Measurements from ENCODE around the gene ENTPD1. TPM values are rescaled to one million over a fixed set of nuclear protein-coding genes. Genes with fewer than 3 reads are reported as not detected.

ENTPD1 gene
- total and polyA plus RNA-seq, 9 of the 15 experiments (the other 6 are each of a cell fraction or from before 2014, with no cell fraction given): 0.07 to 1.5 (median 0.37) TPM

DNA sequence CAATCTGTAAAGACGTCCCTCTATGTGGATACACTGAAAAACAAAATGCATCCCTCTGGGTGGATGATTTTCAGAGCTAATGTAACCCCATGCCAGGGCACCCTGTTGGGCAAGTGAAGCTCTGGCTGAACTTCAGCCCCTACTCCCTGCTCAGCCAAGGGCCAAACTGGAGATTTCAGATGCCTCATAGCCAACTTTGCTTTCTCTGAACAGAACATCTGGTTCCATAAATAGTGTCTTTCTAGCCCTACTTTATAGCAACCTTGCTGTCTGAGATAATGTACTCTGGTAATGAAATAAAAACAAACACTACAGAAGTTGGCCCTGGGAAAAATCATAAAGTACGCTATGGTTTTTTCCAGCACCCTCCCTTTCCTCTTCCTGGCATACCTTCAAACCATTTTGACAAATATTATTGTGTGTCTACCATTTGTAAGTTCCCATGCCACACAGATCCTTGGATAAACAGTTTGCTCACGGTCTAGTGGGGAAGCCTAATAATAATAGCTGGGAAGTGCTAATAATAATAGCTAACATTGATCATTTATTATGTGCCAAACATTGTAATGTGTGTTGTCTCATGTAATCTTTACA lies 3.4 kb downstream of the ENTPD1 start:
- DNase-seq (ENCODE audit: extremely low read depth in 1 of 4, low spot score in 3 of 4): no peak
- ATAC-seq: no peak
- BruUV-seq (replicated peaks): no TSS peak
- H3K4me1 ChIP-seq (replicated peaks in 1 of 2; ENCODE audit: control insufficient read depth in 2 of 2, insufficient read depth in 2 of 2, low read length in 2 of 2): peaks cover 0 to 8% of the 10 kb centered on the region in 2 experiments; a peak in 3 of 5 replicates
- H3K9me3 ChIP-seq (replicated peaks; ENCODE audit: control insufficient read depth, insufficient read depth, low read depth, low read length): no peaks in the 10 kb centered on the region
- intact Hi-C loops (cut with micrococcal nuclease) (no loop called here), in situ Hi-C loops (cut with MboI) (no loop called here)
- no peaks in the 10 kb centered on the region for H3K9me1 ChIP-seq (ENCODE audit: control insufficient read depth, insufficient read depth, low read length)
- no peak overlapping the region for H3K4me3 ChIP-seq
- ChIA-PET CTCF (ENCODE audit: low intra/inter-chr PET ratio) (no interaction called here), POLR2A (interaction anchor here (1.5 kb wide), 1 partner anchor 9 kb away, joined by 3 read pairs; no protein-coding TSS in a partner anchor)
- WGBS (ENCODE audit: insufficient coverage, low coverage, missing lambda C conversion rate): 44% methylated on average over 3 of the region's 3 CpGs
- H3K4me2 ChIP-seq (ENCODE audit: insufficient read depth, low read length): no peak overlapping the region
- H2AFZ ChIP-seq (ENCODE audit: low read depth, low read length): peak overlapping the region; percentile 93; the same call in 1 of the 2 replicates
- FAIRE-seq: no peak
- no peaks in the 10 kb centered on the region for H3K36me3 ChIP-seq (ENCODE audit: control insufficient read depth, insufficient read depth, low read length)
- H3K9ac ChIP-seq (ENCODE audit: insufficient read depth in 1 of 2, low read depth in 2 of 2, low read length in 2 of 2): no peak overlapping the region
- H3K27me3 ChIP-seq (ENCODE audit: control insufficient read depth in 2 of 2, insufficient read depth in 2 of 2, low read length in 2 of 2): no peaks in the 10 kb centered on the region
- no peaks in the 10 kb centered on the region for H3K79me2 ChIP-seq (ENCODE audit: control insufficient read depth, insufficient read depth, low read length)
- H4K20me1 ChIP-seq (replicated peaks; ENCODE audit: control insufficient read depth, insufficient read depth, low read length): no peaks in the 10 kb centered on the region
- H3K27ac ChIP-seq (ENCODE audit: extremely low read depth, low read depth, low read length): no peak overlapping the region
- TF ChIP-seq, protein P1, sequence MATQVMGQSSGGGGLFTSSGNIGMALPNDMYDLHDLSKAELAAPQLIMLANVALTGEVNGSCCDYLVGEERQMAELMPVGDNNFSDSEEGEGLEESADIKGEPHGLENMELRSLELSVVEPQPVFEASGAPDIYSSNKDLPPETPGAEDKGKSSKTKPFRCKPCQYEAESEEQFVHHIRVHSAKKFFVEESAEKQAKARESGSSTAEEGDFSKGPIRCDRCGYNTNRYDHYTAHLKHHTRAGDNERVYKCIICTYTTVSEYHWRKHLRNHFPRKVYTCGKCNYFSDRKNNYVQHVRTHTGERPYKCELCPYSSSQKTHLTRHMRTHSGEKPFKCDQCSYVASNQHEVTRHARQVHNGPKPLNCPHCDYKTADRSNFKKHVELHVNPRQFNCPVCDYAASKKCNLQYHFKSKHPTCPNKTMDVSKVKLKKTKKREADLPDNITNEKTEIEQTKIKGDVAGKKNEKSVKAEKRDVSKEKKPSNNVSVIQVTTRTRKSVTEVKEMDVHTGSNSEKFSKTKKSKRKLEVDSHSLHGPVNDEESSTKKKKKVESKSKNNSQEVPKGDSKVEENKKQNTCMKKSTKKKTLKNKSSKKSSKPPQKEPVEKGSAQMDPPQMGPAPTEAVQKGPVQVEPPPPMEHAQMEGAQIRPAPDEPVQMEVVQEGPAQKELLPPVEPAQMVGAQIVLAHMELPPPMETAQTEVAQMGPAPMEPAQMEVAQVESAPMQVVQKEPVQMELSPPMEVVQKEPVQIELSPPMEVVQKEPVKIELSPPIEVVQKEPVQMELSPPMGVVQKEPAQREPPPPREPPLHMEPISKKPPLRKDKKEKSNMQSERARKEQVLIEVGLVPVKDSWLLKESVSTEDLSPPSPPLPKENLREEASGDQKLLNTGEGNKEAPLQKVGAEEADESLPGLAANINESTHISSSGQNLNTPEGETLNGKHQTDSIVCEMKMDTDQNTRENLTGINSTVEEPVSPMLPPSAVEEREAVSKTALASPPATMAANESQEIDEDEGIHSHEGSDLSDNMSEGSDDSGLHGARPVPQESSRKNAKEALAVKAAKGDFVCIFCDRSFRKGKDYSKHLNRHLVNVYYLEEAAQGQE (IDR thresholded peaks at IDR 0.05; ENCODE audit: borderline replicate concordance): no peak
- TF ChIP-seq, protein P1 (CRISPR knock-in tag; IDR thresholded peaks at IDR 0.05; ENCODE audit: low read depth): no peak
- TF ChIP-seq HMG20A (CRISPR knock-in tag; conservative IDR thresholded peaks at IDR 0.05) (no peak), NCOA6 (IDR thresholded peaks at IDR 0.05) (no peak), SMC3 (conservative IDR thresholded peaks at IDR 0.05; ENCODE audit: insufficient read depth, low read depth, low read length) (no peak), ZFX (CRISPR knock-in tag; IDR thresholded peaks at IDR 0.05) (no peak), SIN3A (IDR thresholded peaks at IDR 0.05; ENCODE audit: borderline replicate concordance in 2 of 2, control insufficient read depth in 1 of 2, low read depth in 2 of 2, low read length in 2 of 2) (no peak), ZNF316 (IDR thresholded peaks at IDR 0.05) (no peak), TEAD2 (tag; IDR thresholded peaks at IDR 0.05) (no peak), ZNF778 (CRISPR knock-in tag; IDR thresholded peaks at IDR 0.05) (no peak), ETV6 (IDR thresholded peaks at IDR 0.05; ENCODE audit: borderline replicate concordance in 1 of 2, low read depth in 2 of 2, low read length in 1 of 2) (no peak), ETV6 (CRISPR knock-in tag; IDR thresholded peaks at IDR 0.05; ENCODE audit: borderline replicate concordance) (no peak), MECOM (CRISPR knock-in tag; IDR thresholded peaks at IDR 0.05) (no peak), MED1 (CRISPR knock-in tag; IDR thresholded peaks at IDR 0.05; ENCODE audit: borderline replicate concordance) (no peak), HEY1 (CRISPR knock-in tag; IDR thresholded peaks at IDR 0.05; ENCODE audit: borderline replicate concordance) (no peak), ZNF41 (CRISPR knock-in tag; conservative IDR thresholded peaks at IDR 0.05) (no peak)

Data from K562 (cell line).